T-helper 2 cell (primary cell): ENCODE data around the gene CYP19A1.
A peak's percentile ranks its signal among the peaks of the same experiment; 100 is the strongest.

Experiments
- DNase-seq, 5 experiments: peaks; one replicate each; pipeline versions ENCODE4 v3.0.0 to v3.0.0-alpha.2; 2012 to 2022

CYP19A1 gene

GRCh38 chr15:51180011-51180410, 158.4 kb downstream of the CYP19A1 start:
- DNase-seq = no peak

- DNase-seq = no peak
Measured at GRCh38 chr15:51172193-51172592, 166.2 kb downstream of the CYP19A1 start.

DNA sequence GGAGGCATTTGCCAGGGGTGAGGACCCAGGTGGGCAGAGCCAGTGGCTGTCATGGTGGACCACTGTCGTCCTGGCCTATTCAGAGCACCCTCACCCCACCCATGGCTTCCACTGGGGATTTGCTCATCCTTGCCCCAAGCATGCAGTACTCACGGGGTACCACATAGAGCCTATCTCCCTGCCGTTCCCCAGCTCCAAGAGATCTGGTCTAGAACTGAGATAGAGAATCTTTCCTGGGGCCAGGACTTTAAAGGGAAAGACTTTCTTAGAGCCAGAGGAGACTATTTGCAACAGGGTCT, 166.8 kb downstream of the CYP19A1 start:
- no peak for DNase-seq

GRCh38 chr15:51170882-51171633, 167.3 kb downstream of the CYP19A1 start:
- no peak for DNase-seq

GRCh38 chr15:51168700-51169099, 169.7 kb downstream of the CYP19A1 start:
- DNase-seq = no peak

- DNase-seq = no peak
Measured at GRCh38 chr15:51163843-51164242, 174.6 kb downstream of the CYP19A1 start.

GRCh38 chr15:51162865-51163762, 175.3 kb downstream of the CYP19A1 start:
- peak in 3 of 5 experiments; percentile 18 to 61 (median 34) for DNase-seq

DNA sequence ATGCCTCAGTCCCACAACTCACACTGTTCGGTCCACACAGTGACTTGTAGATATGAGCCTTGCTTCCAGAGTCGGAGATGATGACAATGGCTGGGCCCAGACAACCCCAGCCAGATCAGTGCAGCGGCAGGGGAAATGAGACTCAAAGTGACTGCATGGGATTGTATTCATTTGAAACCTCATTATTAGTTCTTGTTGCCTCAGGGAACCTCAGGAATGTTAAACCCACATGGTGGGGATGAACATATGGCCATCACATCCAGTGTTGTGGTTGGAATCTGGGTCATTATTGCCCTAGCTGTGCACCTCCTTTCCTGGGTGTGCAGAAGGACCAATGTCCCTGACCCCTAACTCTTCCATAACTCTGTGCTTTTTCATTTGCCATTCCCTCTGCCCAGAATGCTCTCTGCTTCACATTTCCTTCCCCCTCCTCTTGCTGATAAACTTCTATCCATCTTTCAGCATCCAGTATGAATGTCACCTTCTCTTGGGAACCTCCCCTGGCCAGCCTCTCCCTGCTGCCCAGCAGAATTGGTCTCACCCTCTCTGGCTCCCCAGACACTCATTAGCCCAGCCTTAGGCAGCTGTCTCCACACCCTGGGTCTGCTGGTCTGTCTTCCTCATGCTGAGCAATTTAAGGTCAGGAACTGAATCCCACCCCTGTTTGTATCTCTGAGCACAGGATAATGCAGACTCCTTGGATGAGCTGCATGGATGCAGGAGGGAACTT, 176.7 kb downstream of the CYP19A1 start:
- DNase-seq = no peak

DNA sequence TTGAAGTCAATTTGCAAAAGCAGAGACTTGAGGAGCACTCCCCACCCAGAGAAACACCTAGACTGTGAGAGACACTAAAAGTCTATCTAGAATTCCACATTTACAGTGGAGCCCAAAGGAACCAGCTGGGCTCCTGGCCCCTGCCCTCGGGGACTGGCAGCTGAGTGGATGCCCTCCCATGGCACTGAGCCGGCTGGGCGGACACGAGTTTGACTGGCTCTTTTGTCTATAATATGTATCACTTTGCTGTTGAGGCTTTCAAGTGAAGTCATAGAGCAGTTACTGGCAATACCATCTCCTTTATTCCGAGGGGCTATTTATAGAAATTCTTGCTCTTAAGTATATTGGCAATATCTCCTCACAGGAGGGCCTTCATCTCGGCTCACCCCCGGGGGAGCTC, 177.9 kb downstream of the CYP19A1 start:
- DNase-seq = no peak
